SK-N-SH (cell line): ENCODE measurements around the gene PLAAT5. TPM values are rescaled to one million over a fixed set of nuclear protein-coding genes. Genes with fewer than 3 reads are reported as not detected.
"Not testable (repeated sequence)": the region's sequence is repeated elsewhere in the genome, so short reads cannot be mapped to it uniquely, and the experiment has no call there.

ENCODE experiments used
- CTCF ChIA-PET: fragments of 300-600, 350-600 bp; formaldehyde crosslinking; extraction: SDS; loops from one replicate; lab custom pipeline; 2021; lab: Yijun Ruan, JAX
- POLR2A ChIA-PET: fragments of 350-600 bp; sonication (Branson Sonifier 250); formaldehyde crosslinking; extraction: SDS; loops from one replicate; lab custom pipeline; 2020; ENCODE audit warnings: antibody characterized with exemption, inconsistent platforms; lab: Yijun Ruan, JAX
- DNase-seq: peaks from one replicate; pipeline ENCODE4 v3.0.0; 2012
- H2AFZ ChIP-seq: fragments of 200-600 bp; sonication (generic); 2 replicates; pipeline ENCODE4 v1.8.1; 2016; ENCODE audit warnings: antibody characterized with exemption, mild to moderate bottlenecking, low read depth
- H3F3A ChIP-seq: fragments of 200-600 bp; sonication (generic); replicated peaks from 2 replicates; pipeline ENCODE3; 2016; ENCODE audit warnings: antibody characterized with exemption, mild to moderate bottlenecking; ENCODE audit not compliant: insufficient read depth
- H3K27ac ChIP-seq, 2 experiments: fragments of 200-500 bp in 1 of 2; fragments of 200-600 bp in 1 of 2; sonication (Bioruptor generic) in 1 of 2; sonication (generic), shearing (Covaris generic) in 1 of 2; 2 replicates each; pipeline versions ENCODE4 v1.5.1 to v1.6.1; 2014 to 2016; ENCODE audit warnings: low read depth in 2 of 2, inconsistent platforms in 1 of 2, low read length in 1 of 2, mild to moderate bottlenecking in 1 of 2, mixed read lengths in 1 of 2
- H3K27me3 ChIP-seq: fragments of 200-600 bp; sonication (generic), shearing (Covaris generic); 2 replicates; pipeline ENCODE4 v1.6.1; 2016; ENCODE audit warnings: mixed run types; ENCODE audit not compliant: insufficient read depth
- H3K36me3 ChIP-seq, 2 experiments: fragments of 200-500 bp in 1 of 2; fragments of 200-600 bp in 1 of 2; sonication (Bioruptor generic) in 1 of 2; sonication (generic) in 1 of 2; replicated peaks in 1 of 2; 2 replicates each; pipeline versions ENCODE3 to v1.5.1; 2014 to 2016; ENCODE audit warnings: low read length in 1 of 2, mild to moderate bottlenecking in 1 of 2; ENCODE audit not compliant: insufficient read depth in 2 of 2, control insufficient read depth in 1 of 2
- H3K4me1 ChIP-seq, 2 experiments: fragments of 200-500 bp in 1 of 2; fragments of 200-600 bp in 1 of 2; sonication (Bioruptor generic) in 1 of 2; sonication (generic), shearing (Covaris generic) in 1 of 2; 2 replicates each; pipeline versions ENCODE4 v1.5.1 to v1.6.1; 2014 to 2016; ENCODE audit warnings: low read depth in 1 of 2, low read length in 1 of 2, mixed run types in 1 of 2; ENCODE audit not compliant: insufficient read depth in 2 of 2, control insufficient read depth in 1 of 2
- H3K4me2 ChIP-seq: fragments of 200-600 bp; sonication (generic), shearing (Covaris generic); 2 replicates; pipeline ENCODE4 v1.6.1; 2017; ENCODE audit warnings: mixed run types
- H3K4me3 ChIP-seq, 2 experiments: fragments of 200-500 bp in 1 of 2; fragments of 200-600 bp in 1 of 2; sonication (Bioruptor generic) in 1 of 2; sonication (generic), shearing (Covaris generic) in 1 of 2; 2 replicates each; pipeline versions ENCODE4 v1.5.1 to v1.8.1; 2014 to 2016; ENCODE audit warnings: low read depth in 2 of 2, inconsistent platforms in 1 of 2, low read length in 1 of 2, mild to moderate bottlenecking in 1 of 2, mixed read lengths in 1 of 2, moderate library complexity in 1 of 2
- H3K79me2 ChIP-seq: fragments of 200-600 bp; sonication (generic); 2 replicates; pipeline ENCODE4 v1.8.1; 2017; ENCODE audit warnings: mild to moderate bottlenecking; ENCODE audit not compliant: insufficient read depth
- H3K9ac ChIP-seq: fragments of 200-600 bp; sonication (generic); 2 replicates; pipeline ENCODE4 v1.6.1; 2017; ENCODE audit warnings: mixed run types
- H3K9me2 ChIP-seq: fragments of 200-600 bp; sonication (generic); 2 replicates; pipeline ENCODE4 v1.6.1; 2017; ENCODE audit warnings: mixed run types
- H3K9me3 ChIP-seq: fragments of 200-600 bp; sonication (generic); 2 replicates; pipeline ENCODE4 v1.6.1; 2017; ENCODE audit warnings: mixed run types, mild to moderate bottlenecking, moderate library complexity
- H4K20me1 ChIP-seq: fragments of 200-600 bp; sonication (generic); 2 replicates; pipeline ENCODE4 v1.6.1; 2017; ENCODE audit warnings: mild to moderate bottlenecking, mixed run types; ENCODE audit not compliant: insufficient read depth
- CHD2 ChIP-seq: fragments of 150-350 bp; IDR thresholded peaks from 2 replicates; pipeline ENCODE4 v1.6.1; 2018; ENCODE audit warnings: low read length; ENCODE audit not compliant: partially characterized antibody
- ELF1 ChIP-seq: IDR thresholded peaks from 2 replicates; pipeline ENCODE4 v1.4.0; 2012
- EP300 ChIP-seq, 2 experiments: IDR thresholded peaks; 2 replicates each; pipeline versions ENCODE4 v1.4.0 to v1.6.1; 2012; ENCODE audit warnings: borderline replicate concordance in 1 of 2, low read depth in 1 of 2, low read length in 1 of 2
- FOXJ3 ChIP-seq: sonication (generic); formaldehyde crosslinking; IDR thresholded peaks from 2 replicates; pipeline ENCODE4 v1.5.1; 2020; ENCODE audit warnings: mild to moderate bottlenecking, missing genetic modification reagents
- GABPA ChIP-seq: IDR thresholded peaks from 2 replicates; pipeline ENCODE4 v1.4.0; 2012; ENCODE audit warnings: low read depth, mild to moderate bottlenecking
- GATA2 ChIP-seq: sonication (generic); formaldehyde crosslinking; IDR thresholded peaks from 2 replicates; pipeline ENCODE4 v1.5.0; 2020; ENCODE audit warnings: mild to moderate bottlenecking, missing genetic modification reagents
- IRF3 ChIP-seq: fragments of 150-350 bp; IDR thresholded peaks from 2 replicates; pipeline ENCODE4 v1.6.1; 2016; ENCODE audit warnings: mild to moderate bottlenecking, low read depth, low read length
- JUND ChIP-seq: IDR thresholded peaks from 2 replicates; pipeline ENCODE4 v1.4.0; 2012
- MAX ChIP-seq: IDR thresholded peaks from 2 replicates; pipeline ENCODE4 v1.4.0; 2012; ENCODE audit warnings: low read depth
- MEF2A ChIP-seq: IDR thresholded peaks from 2 replicates; pipeline ENCODE4 v1.4.0; 2012; ENCODE audit warnings: low read depth, borderline replicate concordance
- MXI1 ChIP-seq: IDR thresholded peaks from 2 replicates; pipeline ENCODE4 v1.6.1; 2012; ENCODE audit warnings: mild to moderate bottlenecking, low read depth, low read length, improper control_type of control experiment
- POLR2AphosphoS5 ChIP-seq: IDR thresholded peaks from 2 replicates; pipeline ENCODE4 v1.6.1; 2012; ENCODE audit warnings: low read depth, low read length
- RCOR1 ChIP-seq: fragments of 150-350 bp; IDR thresholded peaks from 2 replicates; pipeline ENCODE4 v1.6.1; 2017; ENCODE audit warnings: antibody characterized with exemption, low read length
- REST ChIP-seq: IDR thresholded peaks from 2 replicates; pipeline ENCODE4 v1.6.1; 2012; ENCODE audit warnings: mild to moderate bottlenecking, low read depth, low read length, moderate library complexity
- RFX5 ChIP-seq: IDR thresholded peaks from 2 replicates; pipeline ENCODE4 v1.6.1; 2012; ENCODE audit warnings: mild to moderate bottlenecking, improper control_type of control experiment, low read length
- RXRA ChIP-seq: IDR thresholded peaks from 2 replicates; pipeline ENCODE4 v1.4.0; 2012; ENCODE audit warnings: low read depth, mild to moderate bottlenecking, borderline replicate concordance
- SIN3A ChIP-seq: IDR thresholded peaks from 2 replicates; pipeline ENCODE4 v1.6.1; 2012; ENCODE audit warnings: low read depth, mild to moderate bottlenecking, low read length, moderate library complexity, borderline replicate concordance
- SMC3 ChIP-seq: IDR thresholded peaks from 2 replicates; pipeline ENCODE4 v1.6.1; 2012; ENCODE audit warnings: low read depth, low read length, improper control_type of control experiment
- TAF1 ChIP-seq: IDR thresholded peaks from 2 replicates; pipeline ENCODE4 v1.6.1; 2012; ENCODE audit warnings: low read depth, mild to moderate bottlenecking, low read length, moderate library complexity, borderline replicate concordance
- TEAD4 ChIP-seq: IDR thresholded peaks from 2 replicates; pipeline ENCODE4 v1.4.0; 2012; ENCODE audit warnings: mild to moderate bottlenecking, borderline replicate concordance; ENCODE audit not compliant: insufficient read depth
- WGBS: methylation state at CpG from one replicate; pipeline ENCODE4 v1.1.6; 2017; ENCODE audit warnings: low lambda C conversion rate; 5-methylcytosine and 5-hydroxymethylcytosine counted together
- polyA plus RNA-seq, 3 experiments: library from polyadenylated mRNA; depleted of rRNA; stranded (reverse); fragments of >200 nt; gene quantifications; 2 replicates each; pipeline ENCODE4 v1.2.3, GENCODE V29; 2012

The PLAAT5 gene
- polyA plus RNA-seq, 1 of the 3 experiments (the other 2 are of a cell fraction) = not detected

GRCh38 chr11:63444160-63444559, 46.8 kb downstream of the PLAAT5 start:
- Histone ChIP-seq H3K36me3 (no peaks in the 10 kb centered on the region), H2AFZ (no peak overlapping the region), H3K27me3 (peaks cover 6% of the 10 kb centered on the region; the same call in 1 of the 2 replicates), H3K4me1 (no peaks in the 10 kb centered on the region), H3K9ac (no peak overlapping the region), H3K9me3 (no peaks in the 10 kb centered on the region), H3K79me2 (no peaks in the 10 kb centered on the region), H3K4me3 (no peak overlapping the region), H4K20me1 (no peaks in the 10 kb centered on the region), H3F3A (no peaks in the 10 kb centered on the region), H3K27ac (no peak overlapping the region), H3K4me2 (no peak overlapping the region), H3K9me2 (no peaks in the 10 kb centered on the region)
- POLR2A ChIA-PET = no interaction called here
- CTCF ChIA-PET = interaction anchor here (1.0 to 1.1 kb wide), 2 partner anchors 28 to 35 kb away, joined by 3 read pairs; no protein-coding TSS in a partner anchor
- WGBS = 4% methylated on average over 2 of the region's 2 CpGs
- DNase-seq = no peak
- TF ChIP-seq POLR2AphosphoS5 (no peak), GABPA (no peak), RFX5 (no peak), ELF1 (no peak), GATA2 (CRISPR knock-in tag) (no peak), JUND (no peak), MXI1 (no peak), TEAD4 (no peak), CHD2 (no peak), MEF2A (no peak), EP300 (IDR thresholded peaks at IDR 0.05; ENCODE audit: borderline replicate concordance in 1 of 2, low read depth in 1 of 2, low read length in 1 of 2) (no peak), RCOR1 (no peak), TAF1 (no peak), IRF3 (no peak)

- H3F3A ChIP-seq = no peaks in the 10 kb centered on the region
- H3K4me1 ChIP-seq = no peaks in the 10 kb centered on the region
- 4% methylated on average over 1 of the region's 1 CpG for WGBS
- H3K27ac ChIP-seq = no peak overlapping the region
- H3K27me3 ChIP-seq = peaks cover 4% of the 10 kb centered on the region; the same call in 1 of the 2 replicates
- H2AFZ ChIP-seq = no peak overlapping the region
- H3K4me2 ChIP-seq = no peak overlapping the region
- no peaks in the 10 kb centered on the region for H3K79me2 ChIP-seq
- no peak for TF ChIP-seq CHD2
- no peak for TF ChIP-seq GATA2 (CRISPR knock-in tag)
- TF ChIP-seq RCOR1 = no peak
- no peak for TF ChIP-seq MEF2A
- TF ChIP-seq SIN3A = no peak
- TF ChIP-seq FOXJ3 (CRISPR knock-in tag) = no peak
- TF ChIP-seq RFX5 = no peak
- no peak for TF ChIP-seq RXRA
- TF ChIP-seq MAX = no peak
- no peak for TF ChIP-seq REST
- no peak for TF ChIP-seq JUND
- TF ChIP-seq SMC3 = no peak
- TF ChIP-seq, all 33 proteins: peak for 0
- no peaks in the 10 kb centered on the region for H3K9me3 ChIP-seq
- no peaks in the 10 kb centered on the region for H3K36me3 ChIP-seq
- no peak overlapping the region for H3K9ac ChIP-seq
- no peaks in the 10 kb centered on the region for H4K20me1 ChIP-seq
- ChIA-PET CTCF (interaction anchor here (1.0 to 1.1 kb wide), 2 partner anchors 28 to 36 kb away, joined by 3 read pairs; no protein-coding TSS in a partner anchor), POLR2A (no interaction called here)
- H3K9me2 ChIP-seq = no peaks in the 10 kb centered on the region
- DNase-seq = no peak
- H3K4me3 ChIP-seq = no peak overlapping the region
These were observed 47.3 kb downstream of the PLAAT5 start for GRCh38 chr11:63443714-63444113.

- H3K9me3 ChIP-seq, H3K9me2 ChIP-seq, CTCF ChIA-PET, H3F3A ChIP-seq, H3K27me3 ChIP-seq, H3K36me3 ChIP-seq, H3K4me2 ChIP-seq, H3K4me1 ChIP-seq, POLR2A ChIA-PET, H3K27ac ChIP-seq, H4K20me1 ChIP-seq, H3K79me2 ChIP-seq, H3K4me3 ChIP-seq, H3K9ac ChIP-seq, DNase-seq, H2AFZ ChIP-seq: not testable (repeated sequence)
- WGBS = 4% methylated on average over 3 of the region's 4 CpGs
These were observed 55.1 kb downstream of the PLAAT5 start for GRCh38 chr11:63435831-63436230.
